HCT116 (cell line): Measurements from ENCODE around the gene LELP1. TPM values are rescaled to one million over a fixed set of nuclear protein-coding genes. Genes with fewer than 3 reads are reported as not detected.
"Not testable (repeated sequence)": the region's sequence is repeated elsewhere in the genome, so short reads cannot be mapped to it uniquely, and the experiment has no call there.

Experiments
- ATAC-seq: fragments of 200-7000 bp; cut with Tn5 transposase; 2 replicates; pipeline ENCODE4 v1.9.1; 2020; ENCODE audit warnings: mild to moderate bottlenecking, moderate library complexity
- BruUV-seq: library from RNA; stranded (reverse); fragments of 400-500 nt; replicated peaks from 2 replicates; lab custom pipeline; 2021; lab: Mats Ljungman, UMichigan
- CTCF ChIA-PET: fragments of 300-600 bp; sonication (Branson Sonifier 250); formaldehyde crosslinking; loops from one replicate; lab custom pipeline; 2021; ENCODE audit warnings: antibody characterized with exemption; lab: Charles Lee
- POLR2A ChIA-PET: fragments of 300-600, 350-600 bp; sonication (Branson Sonifier 250); formaldehyde crosslinking; loops from one replicate; lab custom pipeline; 2021; ENCODE audit warnings: antibody characterized with exemption; lab: Charles Lee
- RAD21 ChIA-PET, 2 experiments: fragments of 300-600 bp; sonication (Branson Sonifier 250); formaldehyde crosslinking; loops; one replicate each; lab custom pipeline; 2023; ENCODE audit warnings: low total read pairs in 2 of 2; ENCODE audit not compliant: uncharacterized antibody in 2 of 2, unreplicated experiment in 2 of 2, low non-redundant PET in 1 of 2; lab: Charles Lee
- DNase-seq: peaks from one replicate; pipeline ENCODE4 v3.0.0-alpha.2; 2010; ENCODE audit warnings: low read depth, low spot score
- H2AFZ ChIP-seq: fragments of 200-600 bp; shearing (Covaris generic), sonication (generic); 2 replicates; pipeline ENCODE4 v1.6.1; 2017; ENCODE audit warnings: low read depth, mixed run types, mixed read lengths, antibody characterized with exemption, low read length; ENCODE audit not compliant: poor library complexity, severe bottlenecking
- H3K27ac ChIP-seq: 2 replicates; pipeline ENCODE4 v1.5.1; 2012; ENCODE audit warnings: low read depth, low read length
- H3K27me3 ChIP-seq: fragments of 200-600 bp; sonication (generic); 2 replicates; pipeline ENCODE4 v1.6.1; 2016; ENCODE audit warnings: mixed run types, low read length, mixed read lengths; ENCODE audit not compliant: insufficient read depth
- H3K36me3 ChIP-seq, 2 experiments: fragments of 200-500 bp in 1 of 2; fragments of 200-600 bp in 1 of 2; sonication (Bioruptor generic) in 1 of 2; sonication (generic) in 1 of 2; 2 replicates each; pipeline versions ENCODE4 v1.5.1 to v1.6.1; 2014 to 2016; ENCODE audit warnings: low read length in 2 of 2, inconsistent platforms in 1 of 2, mixed read lengths in 1 of 2, mixed run types in 1 of 2; ENCODE audit not compliant: insufficient read depth in 2 of 2, control insufficient read depth in 1 of 2
- H3K4me1 ChIP-seq, 2 experiments: fragments of 200-600 bp in 1 of 2; sonication (generic) in 1 of 2; 2 replicates each; pipeline versions ENCODE4 v1.5.1 to v1.6.1; 2012 to 2017; ENCODE audit warnings: low read length in 2 of 2, inconsistent platforms in 1 of 2, mild to moderate bottlenecking in 1 of 2, mixed read lengths in 1 of 2, mixed run types in 1 of 2, moderate library complexity in 1 of 2; ENCODE audit not compliant: insufficient read depth in 2 of 2, control insufficient read depth in 1 of 2
- H3K4me2 ChIP-seq: fragments of 200-600 bp; sonication (generic); 2 replicates; pipeline ENCODE4 v1.6.1; 2017; ENCODE audit warnings: mixed run types, low read length, mixed read lengths
- H3K4me3 ChIP-seq, 2 experiments: fragments of 200-600 bp in 1 of 2; sonication (generic) in 1 of 2; replicated peaks in 1 of 2; 2 replicates each; pipeline ENCODE4 v1.5.1; 2011 to 2016; ENCODE audit warnings: low read length in 2 of 2, control low read depth in 1 of 2, low read depth in 1 of 2, mild to moderate bottlenecking in 1 of 2, mixed read lengths in 1 of 2, mixed run types in 1 of 2
- H3K79me2 ChIP-seq: fragments of 200-600 bp; sonication (generic); 2 replicates; pipeline ENCODE4 v1.6.1; 2017; ENCODE audit warnings: mild to moderate bottlenecking, mixed run types, low read length, moderate library complexity, mixed read lengths; ENCODE audit not compliant: insufficient read depth
- H3K9ac ChIP-seq: fragments of 200-600 bp; sonication (generic); 2 replicates; pipeline ENCODE4 v1.6.1; 2016; ENCODE audit warnings: low read length, mixed read lengths
- H3K9me2 ChIP-seq: fragments of 200-600 bp; sonication (generic), shearing (Covaris generic); 2 replicates; pipeline ENCODE4 v1.6.1; 2017; ENCODE audit warnings: mixed run types, mild to moderate bottlenecking, moderate library complexity; ENCODE audit not compliant: insufficient read depth
- H3K9me3 ChIP-seq, 2 experiments: fragments of 200-500 bp in 1 of 2; fragments of 200-600 bp in 1 of 2; sonication (Bioruptor generic) in 1 of 2; sonication (generic) in 1 of 2; 2 replicates each; pipeline ENCODE4 v1.6.1; 2014 to 2017; ENCODE audit warnings: low read length in 2 of 2, mixed read lengths in 2 of 2, inconsistent platforms in 1 of 2, low read depth in 1 of 2, mild to moderate bottlenecking in 1 of 2, mixed run types in 1 of 2, moderate library complexity in 1 of 2; ENCODE audit not compliant: control insufficient read depth in 1 of 2, insufficient read depth in 1 of 2
- H4K20me1 ChIP-seq: fragments of 200-600 bp; sonication (generic), shearing (Covaris generic); 2 replicates; pipeline ENCODE4 v1.6.1; 2017; ENCODE audit warnings: mixed run types, mild to moderate bottlenecking, moderate library complexity; ENCODE audit not compliant: insufficient read depth
- MAX ChIP-seq: IDR thresholded peaks from 2 replicates; pipeline ENCODE4 v1.6.1; 2012
- POLR2AphosphoS5 ChIP-seq: IDR thresholded peaks from 2 replicates; pipeline ENCODE4 v1.6.1; 2011; ENCODE audit warnings: mild to moderate bottlenecking, low read depth, low read length, moderate library complexity
- RAD21 ChIP-seq: IDR thresholded peaks from 2 replicates; pipeline ENCODE4 v1.6.1; 2012; ENCODE audit warnings: low read depth, mild to moderate bottlenecking
- SP1 ChIP-seq: IDR thresholded peaks from 2 replicates; pipeline ENCODE4 v1.6.1; 2012; ENCODE audit warnings: low read depth
- SRF ChIP-seq: IDR thresholded peaks from 2 replicates; pipeline ENCODE4 v1.6.1; 2012; ENCODE audit warnings: low read depth
- TCF7L2 ChIP-seq: IDR thresholded peaks from 2 replicates; pipeline ENCODE4 v1.7.0; 2011; ENCODE audit warnings: borderline replicate concordance, inconsistent platforms; ENCODE audit not compliant: insufficient read depth, insufficient read length; ENCODE audit errors: extremely low read depth
- ZFX ChIP-seq: fragments of 450-650 bp; IDR thresholded peaks from 2 replicates; pipeline ENCODE4 v1.6.1; 2017
- intact Hi-C: fragments of 100-400 bp; cut with micrococcal nuclease; formaldehyde crosslinking; loops from 2 replicates; pipeline ENCODE4 v1.10.0; 2022
- total RNA-seq: library from RNA; stranded (reverse); gene quantifications from one replicate; pipeline ENCODE4 v1.2.1, GENCODE V29; 2021; ENCODE audit not compliant: unreplicated experiment
- TF ChIP-seq, protein P1 (sequence below), 3 experiments: fragments of 200-600 bp in 1 of 3; sonication (generic) in 1 of 3; IDR thresholded peaks in 2 of 3; conservative IDR thresholded peaks in 1 of 3; 2 replicates each; pipeline ENCODE4 v1.5.1; 2012 to 2017; ENCODE audit warnings: low read depth in 2 of 3, low read length in 2 of 3, antibody characterized with exemption in 1 of 3, borderline replicate concordance in 1 of 3, control low read depth in 1 of 3, mild to moderate bottlenecking in 1 of 3, mixed read lengths in 1 of 3, mixed run types in 1 of 3, moderate library complexity in 1 of 3; ENCODE audit not compliant: insufficient read depth in 1 of 3
- TF ChIP-seq, protein P2 (sequence below): IDR thresholded peaks from 2 replicates; pipeline ENCODE4 v1.6.1; 2012; ENCODE audit warnings: low read depth

Gene LELP1
- total RNA-seq, 1 experiment from 2014 or later: not detected

GRCh38 chr1:153229076-153229829, 26.0 kb downstream of the LELP1 start:
- intact Hi-C loops, H3K9ac ChIP-seq, H3K27me3 ChIP-seq, H3K79me2 ChIP-seq, H3K9me3 ChIP-seq, H4K20me1 ChIP-seq, H3K9me2 ChIP-seq, POLR2A ChIA-PET, RAD21 ChIA-PET, H3K4me1 ChIP-seq, H2AFZ ChIP-seq, H3K36me3 ChIP-seq, BruUV-seq, H3K4me3 ChIP-seq, DNase-seq, H3K27ac ChIP-seq, H3K4me2 ChIP-seq: not testable (repeated sequence)
- TF ChIP-seq, protein P1, sequence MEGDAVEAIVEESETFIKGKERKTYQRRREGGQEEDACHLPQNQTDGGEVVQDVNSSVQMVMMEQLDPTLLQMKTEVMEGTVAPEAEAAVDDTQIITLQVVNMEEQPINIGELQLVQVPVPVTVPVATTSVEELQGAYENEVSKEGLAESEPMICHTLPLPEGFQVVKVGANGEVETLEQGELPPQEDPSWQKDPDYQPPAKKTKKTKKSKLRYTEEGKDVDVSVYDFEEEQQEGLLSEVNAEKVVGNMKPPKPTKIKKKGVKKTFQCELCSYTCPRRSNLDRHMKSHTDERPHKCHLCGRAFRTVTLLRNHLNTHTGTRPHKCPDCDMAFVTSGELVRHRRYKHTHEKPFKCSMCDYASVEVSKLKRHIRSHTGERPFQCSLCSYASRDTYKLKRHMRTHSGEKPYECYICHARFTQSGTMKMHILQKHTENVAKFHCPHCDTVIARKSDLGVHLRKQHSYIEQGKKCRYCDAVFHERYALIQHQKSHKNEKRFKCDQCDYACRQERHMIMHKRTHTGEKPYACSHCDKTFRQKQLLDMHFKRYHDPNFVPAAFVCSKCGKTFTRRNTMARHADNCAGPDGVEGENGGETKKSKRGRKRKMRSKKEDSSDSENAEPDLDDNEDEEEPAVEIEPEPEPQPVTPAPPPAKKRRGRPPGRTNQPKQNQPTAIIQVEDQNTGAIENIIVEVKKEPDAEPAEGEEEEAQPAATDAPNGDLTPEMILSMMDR (IDR thresholded peaks at IDR 0.05 in 2 of 3, conservative IDR thresholded peaks at IDR 0.05 in 1 of 3; ENCODE audit: borderline replicate concordance in 1 of 3, insufficient read depth in 1 of 3, low read depth in 2 of 3, low read length in 2 of 3): peak; percentile 21 to 65 (median 53); a peak in 5 of 6 replicates
- peak; percentile 28; the same call in 1 of the 2 replicates for TF ChIP-seq RAD21
- CTCF ChIA-PET: interaction anchor here (1.0 to 2.4 kb wide), 5 partner anchors 9 to 359 kb away, joined by 3 to 8 read pairs (median 4); no protein-coding TSS in a partner anchor
- peak; percentile 95 for ATAC-seq

DNA sequence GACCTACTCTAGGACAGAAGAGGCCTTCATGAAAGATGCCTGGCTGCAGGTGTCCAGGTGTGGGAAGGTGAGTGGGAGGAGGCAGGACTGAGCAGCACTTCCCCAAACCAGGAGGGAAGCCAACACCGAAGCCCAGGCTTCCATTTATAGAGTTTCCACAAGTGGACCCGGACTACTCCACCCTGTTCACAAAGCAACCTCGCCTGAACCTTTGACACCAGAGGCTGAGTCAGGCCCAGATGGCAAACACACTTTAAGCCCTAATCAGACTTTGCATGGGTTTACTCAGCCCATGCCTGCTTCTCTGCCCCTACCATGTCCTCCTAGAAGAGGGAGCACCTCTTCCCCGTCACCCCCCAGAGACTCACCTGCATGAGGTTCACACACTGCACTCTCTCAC, 28.1 kb downstream of the LELP1 start:
- H4K20me1 ChIP-seq: no peaks in the 10 kb centered on the region
- ChIA-PET POLR2A (no interaction called here), RAD21 (no interaction called here), CTCF (interaction anchor here (1.2 kb wide), 1 partner anchor 10 kb away, joined by 3 read pairs; no protein-coding TSS in a partner anchor)
- BruUV-seq: no TSS peak
- no peak overlapping the region for H3K4me2 ChIP-seq
- ATAC-seq (no peak), DNase-seq (no peak)
- peaks cover 8% of the 10 kb centered on the region; the same call in 1 of the 2 replicates for H3K27me3 ChIP-seq
- H3K9ac ChIP-seq: no peak overlapping the region
- no peak overlapping the region for H2AFZ ChIP-seq
- no peaks in the 10 kb centered on the region for H3K9me3 ChIP-seq
- no peaks in the 10 kb centered on the region for H3K9me2 ChIP-seq
- H3K27ac ChIP-seq: no peak overlapping the region
- H3K4me3 ChIP-seq: no peak overlapping the region
- intact Hi-C loops: no loop called here
- H3K79me2 ChIP-seq: no peaks in the 10 kb centered on the region
- no peaks in the 10 kb centered on the region for H3K4me1 ChIP-seq
- H3K36me3 ChIP-seq: no peaks in the 10 kb centered on the region
- no peak for TF ChIP-seq TCF7L2
- TF ChIP-seq SRF: no peak
- TF ChIP-seq, protein P2, sequence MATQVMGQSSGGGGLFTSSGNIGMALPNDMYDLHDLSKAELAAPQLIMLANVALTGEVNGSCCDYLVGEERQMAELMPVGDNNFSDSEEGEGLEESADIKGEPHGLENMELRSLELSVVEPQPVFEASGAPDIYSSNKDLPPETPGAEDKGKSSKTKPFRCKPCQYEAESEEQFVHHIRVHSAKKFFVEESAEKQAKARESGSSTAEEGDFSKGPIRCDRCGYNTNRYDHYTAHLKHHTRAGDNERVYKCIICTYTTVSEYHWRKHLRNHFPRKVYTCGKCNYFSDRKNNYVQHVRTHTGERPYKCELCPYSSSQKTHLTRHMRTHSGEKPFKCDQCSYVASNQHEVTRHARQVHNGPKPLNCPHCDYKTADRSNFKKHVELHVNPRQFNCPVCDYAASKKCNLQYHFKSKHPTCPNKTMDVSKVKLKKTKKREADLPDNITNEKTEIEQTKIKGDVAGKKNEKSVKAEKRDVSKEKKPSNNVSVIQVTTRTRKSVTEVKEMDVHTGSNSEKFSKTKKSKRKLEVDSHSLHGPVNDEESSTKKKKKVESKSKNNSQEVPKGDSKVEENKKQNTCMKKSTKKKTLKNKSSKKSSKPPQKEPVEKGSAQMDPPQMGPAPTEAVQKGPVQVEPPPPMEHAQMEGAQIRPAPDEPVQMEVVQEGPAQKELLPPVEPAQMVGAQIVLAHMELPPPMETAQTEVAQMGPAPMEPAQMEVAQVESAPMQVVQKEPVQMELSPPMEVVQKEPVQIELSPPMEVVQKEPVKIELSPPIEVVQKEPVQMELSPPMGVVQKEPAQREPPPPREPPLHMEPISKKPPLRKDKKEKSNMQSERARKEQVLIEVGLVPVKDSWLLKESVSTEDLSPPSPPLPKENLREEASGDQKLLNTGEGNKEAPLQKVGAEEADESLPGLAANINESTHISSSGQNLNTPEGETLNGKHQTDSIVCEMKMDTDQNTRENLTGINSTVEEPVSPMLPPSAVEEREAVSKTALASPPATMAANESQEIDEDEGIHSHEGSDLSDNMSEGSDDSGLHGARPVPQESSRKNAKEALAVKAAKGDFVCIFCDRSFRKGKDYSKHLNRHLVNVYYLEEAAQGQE: no peak
- TF ChIP-seq POLR2AphosphoS5: no peak
- TF ChIP-seq ZFX: no peak
- no peak for TF ChIP-seq SP1
- no peak for TF ChIP-seq RAD21
- TF ChIP-seq, protein P1 (IDR thresholded peaks at IDR 0.05 in 2 of 3, conservative IDR thresholded peaks at IDR 0.05 in 1 of 3; ENCODE audit: borderline replicate concordance in 1 of 3, insufficient read depth in 1 of 3, low read depth in 2 of 3, low read length in 2 of 3): no peak
- TF ChIP-seq MAX: no peak
